GM04504 (cell line): ENCODE data around the gene VAV2.

Experiments used
- DNase-seq: peaks from one replicate; pipeline ENCODE4 v3.0.0-alpha.2; 2012; ENCODE audit warnings: low read depth

The VAV2 gene

GRCh38 chr9:133812941-133813748, 179.0 kb downstream of the VAV2 start:
- no peak for DNase-seq

DNA sequence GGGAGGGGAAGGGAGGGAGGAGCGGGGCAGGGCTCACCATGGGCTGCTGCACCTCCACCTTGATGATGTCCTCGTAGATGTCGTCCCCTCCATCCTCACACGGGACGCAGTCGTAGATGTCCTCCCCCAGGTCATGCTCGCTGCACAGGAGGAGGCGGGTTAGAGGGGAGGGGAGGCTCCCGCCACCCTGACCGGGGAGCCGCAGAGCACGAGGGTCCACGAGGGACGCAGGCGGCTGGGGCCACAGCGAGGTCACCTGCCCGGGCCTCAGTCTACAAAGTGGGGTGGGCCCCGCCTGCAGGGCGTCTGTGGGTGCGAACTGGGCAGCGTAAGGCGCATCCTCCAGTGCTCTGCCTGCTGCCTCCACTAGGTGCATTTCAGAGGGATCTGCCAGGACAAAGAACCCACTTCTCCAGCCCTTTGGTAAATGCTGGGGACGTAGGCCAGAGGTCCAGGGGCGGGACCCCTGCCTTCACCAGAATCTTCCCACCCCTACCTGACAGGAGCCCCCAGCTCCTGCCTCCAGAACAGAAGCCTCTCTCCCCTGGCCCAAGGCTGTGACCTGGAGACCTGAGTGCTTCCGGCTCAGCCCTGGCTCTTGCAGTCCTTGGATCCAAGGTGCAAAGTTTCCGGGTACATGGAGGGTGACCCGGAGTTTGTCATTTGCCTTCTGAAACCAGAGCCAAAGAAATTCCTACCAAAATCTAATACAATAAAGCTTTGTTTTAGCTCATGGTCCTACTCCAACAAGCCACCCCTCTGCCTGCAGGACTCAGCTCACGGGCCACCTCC, 179.9 kb downstream of the VAV2 start:
- DNase-seq = no peak

DNA sequence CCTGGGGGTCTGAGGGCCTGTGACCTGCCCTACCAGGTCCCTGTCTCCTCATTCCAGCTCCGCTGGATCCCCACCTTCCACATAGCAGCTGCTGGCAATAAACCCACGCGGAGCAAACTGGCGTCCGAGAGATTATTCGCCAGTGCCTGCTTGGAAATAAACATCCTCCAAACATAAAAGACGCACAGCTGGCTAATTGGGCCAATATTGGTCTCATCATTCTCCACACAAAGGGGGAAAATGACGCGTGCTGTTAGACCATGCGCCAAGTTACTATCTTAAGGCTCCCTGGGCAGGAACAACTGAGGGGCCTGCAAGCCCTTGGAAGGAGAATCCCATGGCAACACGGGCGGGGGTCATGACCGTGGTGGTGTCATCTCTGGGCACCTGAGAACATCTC, 180.7 kb downstream of the VAV2 start:
- DNase-seq = no peak

GRCh38 chr9:133810556-133811195, 181.4 kb downstream of the VAV2 start:
- DNase-seq = no peak

GRCh38 chr9:133809335-133809734, 182.8 kb downstream of the VAV2 start:
- DNase-seq = no peak

DNA sequence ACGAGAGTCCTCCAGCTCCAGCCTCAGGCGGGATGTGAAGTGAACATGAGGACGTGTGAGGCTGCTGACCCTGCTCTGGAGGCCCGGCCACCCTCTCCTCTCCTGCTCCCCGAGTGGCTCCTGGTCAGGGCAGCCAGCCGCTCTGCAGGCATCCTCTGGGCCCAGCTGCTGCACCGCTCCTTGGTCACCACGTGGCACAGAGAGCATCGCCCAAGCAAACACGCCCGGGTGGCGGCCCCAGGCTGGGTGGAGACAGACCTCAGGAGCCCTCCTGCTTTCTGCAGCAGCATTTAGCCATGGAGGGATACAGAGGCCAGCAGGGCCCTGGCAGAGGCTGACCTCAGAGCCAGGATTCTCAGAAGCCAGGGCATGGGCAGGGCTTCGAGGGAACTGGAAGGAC, 184.3 kb downstream of the VAV2 start:
- DNase-seq = no peak

DNA sequence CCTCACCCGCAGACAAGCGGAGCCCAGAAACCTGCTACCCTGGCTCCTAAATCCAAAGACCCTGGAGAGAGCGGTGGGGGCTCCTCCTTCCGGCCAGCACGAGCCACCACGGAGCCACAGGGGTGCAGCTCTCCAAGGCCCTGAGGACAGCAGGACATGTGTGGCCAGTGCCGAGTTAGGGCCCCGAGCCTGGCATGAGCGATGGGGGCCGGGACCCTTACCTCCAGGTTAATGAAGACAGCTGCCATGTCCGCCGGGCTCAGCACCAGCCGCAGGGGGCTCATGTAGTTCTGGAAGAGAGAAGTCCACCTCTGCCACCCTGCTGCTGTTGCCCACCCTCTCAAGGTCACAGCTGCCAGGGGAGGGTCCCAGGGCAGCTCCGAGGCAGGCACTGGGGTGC, 185.1 kb downstream of the VAV2 start:
- no peak for DNase-seq

- DNase-seq = no peak
Observed at GRCh38 chr9:133806623-133807010, 185.5 kb downstream of the VAV2 start.

DNA sequence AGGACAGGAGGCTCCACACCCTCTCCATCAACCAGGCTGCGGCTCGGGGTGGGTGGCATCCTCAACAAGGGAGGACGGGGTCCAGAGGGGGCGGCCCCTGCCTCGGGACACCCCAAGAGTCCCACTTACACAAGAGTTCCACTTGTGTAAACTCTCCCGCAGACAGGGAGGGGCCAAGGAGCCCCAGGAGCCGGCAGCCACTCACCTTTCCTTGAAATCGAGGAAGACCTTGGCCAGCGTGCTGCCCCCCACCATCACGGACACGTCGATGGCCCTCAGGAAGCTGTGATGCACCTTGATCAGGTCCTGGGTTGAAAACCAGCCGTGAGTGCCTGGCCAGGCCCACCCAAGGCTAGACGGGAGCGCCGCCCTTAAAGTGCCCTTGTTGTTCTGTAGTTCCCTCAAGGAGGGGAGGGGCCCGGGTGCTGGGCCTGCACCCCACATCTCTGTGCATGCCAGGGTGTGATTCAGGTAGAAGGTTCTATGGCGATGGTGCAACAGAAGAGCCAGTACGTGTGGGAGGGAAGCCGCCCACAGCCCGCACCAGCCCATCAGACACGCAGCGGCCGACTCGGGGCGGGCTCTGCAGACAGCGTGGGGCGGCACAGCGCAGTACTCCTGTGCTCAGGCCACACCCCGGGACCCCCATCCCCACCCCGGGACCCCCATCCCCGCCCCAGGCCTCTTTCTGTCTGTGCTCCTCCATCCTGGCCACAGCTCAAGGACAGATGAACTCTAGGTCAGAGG, 186.1 kb downstream of the VAV2 start:
- DNase-seq = no peak

DNA sequence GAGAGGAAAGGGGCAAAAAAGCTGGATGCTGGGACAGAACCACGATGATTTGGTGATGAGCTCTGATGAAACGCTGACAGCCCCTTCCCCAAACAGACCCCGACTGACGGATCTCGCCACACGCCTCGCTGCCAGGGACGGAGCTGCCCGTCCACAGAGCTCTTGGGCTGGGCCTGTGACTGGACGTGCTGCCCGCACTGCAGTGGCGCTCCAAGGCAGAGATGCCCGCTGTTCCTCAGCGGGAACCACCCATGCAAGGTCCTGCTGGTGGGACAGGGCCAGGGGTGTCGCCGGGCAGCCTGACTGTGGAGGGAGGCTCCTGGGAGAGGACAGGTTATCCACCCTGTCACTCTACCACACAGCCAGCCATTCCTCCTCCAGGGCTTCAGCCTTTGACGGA, 187.9 kb downstream of the VAV2 start:
- no peak for DNase-seq

DNA sequence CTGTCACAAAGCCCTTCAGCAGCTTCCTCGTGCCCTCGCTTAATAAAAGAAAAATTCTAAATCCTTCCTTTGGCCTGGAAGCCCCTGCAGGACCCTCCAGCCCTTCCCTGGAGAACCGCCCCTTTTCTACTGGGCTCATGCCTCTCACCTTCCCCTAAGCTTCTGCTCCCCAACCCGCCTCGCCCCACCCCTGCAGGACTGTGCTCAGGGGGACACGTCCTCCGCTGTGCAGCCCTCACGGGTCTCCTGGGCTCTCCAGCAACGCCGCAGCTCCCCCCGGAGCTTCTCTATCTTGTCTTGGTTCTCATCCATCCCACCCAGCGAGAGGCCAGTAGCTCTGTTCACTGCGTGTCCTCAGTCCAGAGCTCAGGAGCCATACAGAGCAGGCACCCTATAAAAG, 188.4 kb downstream of the VAV2 start:
- no peak for DNase-seq

DNA sequence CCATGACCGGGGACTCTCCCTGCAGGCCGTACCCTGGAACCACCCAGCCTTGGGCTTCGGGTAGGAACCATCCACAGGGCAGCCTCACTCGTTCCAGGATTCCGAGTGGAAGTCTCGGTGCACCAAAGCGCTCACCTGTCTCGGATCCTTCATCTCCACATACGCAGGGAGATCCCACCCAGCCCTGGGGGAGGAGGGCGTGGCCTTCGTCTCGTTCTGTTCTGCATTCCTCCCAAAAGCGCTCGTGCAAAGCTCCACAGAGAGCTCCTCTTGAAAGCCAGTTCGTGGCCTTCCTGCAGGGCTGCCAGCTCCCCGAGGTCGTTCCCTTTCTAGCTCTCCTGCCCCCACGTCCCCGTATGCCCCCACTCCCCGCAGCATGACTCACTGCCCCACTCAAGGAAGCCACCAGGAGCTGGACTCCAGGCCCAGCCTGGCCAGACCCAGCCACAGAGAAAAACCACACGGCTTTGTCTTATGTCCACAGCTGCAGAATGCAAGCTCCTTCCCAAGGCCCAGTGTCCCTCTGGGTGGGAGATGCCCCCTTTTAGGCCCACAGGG, 189.0 kb downstream of the VAV2 start:
- DNase-seq = no peak

GRCh38 chr9:133801739-133802138, 190.4 kb downstream of the VAV2 start:
- no peak for DNase-seq

- no peak for DNase-seq
Observed at GRCh38 chr9:133800266-133800665, 191.9 kb downstream of the VAV2 start.

GRCh38 chr9:133799716-133800115, 192.4 kb downstream of the VAV2 start:
- no peak for DNase-seq

- no peak for DNase-seq
Observed at GRCh38 chr9:133799106-133799505, 193.0 kb downstream of the VAV2 start.

GRCh38 chr9:133798160-133798559, 194.0 kb downstream of the VAV2 start:
- no peak for DNase-seq

DNA sequence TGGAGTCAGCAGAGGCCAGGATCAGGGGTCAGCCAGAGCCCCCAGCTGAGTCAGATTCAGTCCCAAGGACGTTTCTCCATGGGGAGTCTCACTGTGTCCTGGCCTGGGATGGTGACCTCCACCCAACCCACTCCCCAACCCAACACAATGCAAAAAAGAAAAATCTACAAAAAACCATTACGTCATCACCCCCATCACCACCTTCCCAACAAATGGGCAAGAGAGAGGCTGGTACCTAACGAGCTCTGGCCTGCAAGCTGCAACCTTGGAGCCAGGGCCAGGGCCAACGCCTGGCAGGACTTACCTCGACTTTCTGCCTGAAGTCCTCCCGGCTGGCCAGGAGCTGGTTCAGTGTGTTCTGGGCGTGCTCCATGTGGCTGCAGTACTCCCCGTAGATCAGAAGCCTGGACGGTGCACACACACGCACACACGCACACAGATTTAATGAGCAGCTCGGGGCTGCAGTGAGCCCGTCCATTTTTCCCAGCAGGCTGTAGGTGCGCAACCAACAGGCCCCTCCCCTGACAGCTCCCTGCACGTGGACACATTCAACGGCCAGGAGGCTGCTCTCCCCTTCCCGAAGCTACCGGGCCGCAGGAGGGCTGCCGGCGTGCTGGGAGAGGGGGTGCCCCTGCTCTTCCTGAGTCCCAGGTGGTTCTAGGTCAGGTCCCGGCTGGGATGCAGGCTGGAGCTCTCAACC, 194.6 kb downstream of the VAV2 start:
- no peak for DNase-seq

GRCh38 chr9:133796562-133796961, 195.6 kb downstream of the VAV2 start:
- no peak for DNase-seq

GRCh38 chr9:133795049-133795448, 197.1 kb downstream of the VAV2 start:
- no peak for DNase-seq

DNA sequence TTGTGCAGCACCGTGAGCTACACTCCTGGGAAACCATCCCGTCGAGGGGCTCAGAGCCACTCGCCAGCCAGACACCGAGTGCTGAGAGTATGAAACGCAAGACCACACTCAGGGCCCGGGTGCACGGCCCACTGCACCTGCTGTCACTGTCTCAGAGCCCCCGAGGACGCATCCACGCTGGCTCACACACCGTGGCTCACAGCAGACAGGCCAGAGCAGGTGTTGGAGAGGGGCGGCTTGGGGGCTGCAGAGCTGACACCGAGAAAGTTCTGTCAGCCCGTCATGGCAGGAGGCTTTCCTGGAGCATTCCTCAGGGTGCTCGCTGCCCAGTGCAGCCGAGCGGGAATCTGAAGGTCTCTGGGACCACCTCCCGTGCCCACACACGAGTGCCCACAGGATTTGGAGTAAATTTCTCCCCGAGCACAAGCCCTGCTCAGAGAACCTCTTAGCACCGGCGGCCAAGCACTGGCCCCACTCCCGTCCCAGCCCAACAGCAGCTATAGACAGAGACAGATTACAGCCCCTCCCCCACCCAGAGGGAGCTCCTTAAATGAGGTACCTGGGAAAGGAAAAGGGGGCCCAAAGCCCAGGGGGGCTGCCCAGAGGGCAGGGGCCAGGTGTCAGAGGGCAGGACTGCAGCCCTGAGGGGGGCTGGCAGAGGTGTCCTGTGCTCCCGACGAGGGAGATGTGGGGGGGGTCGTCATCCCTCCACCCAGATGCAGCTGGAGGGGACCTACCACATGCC, 197.9 kb downstream of the VAV2 start:
- no peak for DNase-seq
